Neural cell (in vitro differentiated cells): ENCODE data around the gene SRRM5. TPM values are rescaled to one million over a fixed set of nuclear protein-coding genes. Genes with fewer than 3 reads are reported as not detected.
A peak's percentile ranks its signal among the peaks of the same experiment; 100 is the strongest.

Experiments
- H2AFZ ChIP-seq: fragments of 200-600, 300-800 bp; sonication (generic), shearing (Covaris generic); 2 replicates; pipeline ENCODE4 v1.6.0; 2014; ENCODE audit warnings: low read depth, mild to moderate bottlenecking, antibody characterized with exemption, low read length, moderate library complexity
- H3F3A ChIP-seq: fragments of 200-600 bp; shearing (Covaris generic); 2 replicates; pipeline ENCODE4 v1.6.1; 2016; ENCODE audit warnings: mild to moderate bottlenecking, moderate library complexity, mixed read lengths, antibody characterized with exemption, low read length; ENCODE audit not compliant: insufficient read depth, poor library complexity, severe bottlenecking
- H3K27ac ChIP-seq: fragments of 200-600, 300-800 bp; sonication (generic), shearing (Covaris generic); 2 replicates; pipeline ENCODE4 v1.5.1; 2014; ENCODE audit warnings: mild to moderate bottlenecking, low read length, moderate library complexity
- H3K27me3 ChIP-seq: fragments of 300-800, 200-600 bp; sonication (generic), shearing (Covaris generic); 2 replicates; pipeline ENCODE4 v1.6.0; 2014; ENCODE audit warnings: mild to moderate bottlenecking, low read depth, low read length, moderate library complexity; ENCODE audit not compliant: insufficient read depth
- H3K36me3 ChIP-seq: fragments of 300-800, 200-600 bp; sonication (generic), shearing (Covaris generic); 2 replicates; pipeline ENCODE4 v1.5.1; 2014; ENCODE audit warnings: mild to moderate bottlenecking, antibody characterized with exemption, low read length, moderate library complexity; ENCODE audit not compliant: insufficient read depth
- H3K4me2 ChIP-seq: fragments of 300-800, 200-600 bp; sonication (generic), shearing (Covaris generic); 2 replicates; pipeline ENCODE4 v1.6.0; 2014; ENCODE audit warnings: mild to moderate bottlenecking, low read length
- H3K4me3 ChIP-seq: fragments of 300-800, 200-600 bp; sonication (generic), shearing (Covaris generic); 2 replicates; pipeline ENCODE4 v1.5.1; 2014; ENCODE audit warnings: mild to moderate bottlenecking, low read length, moderate library complexity
- H3K79me2 ChIP-seq: fragments of 200-600 bp; shearing (Covaris generic); replicated peaks from 2 replicates; pipeline ENCODE4 v1.6.0; 2014; ENCODE audit warnings: mild to moderate bottlenecking, low read length, moderate library complexity; ENCODE audit not compliant: insufficient read depth
- H3K9ac ChIP-seq: fragments of 300-800, 200-600 bp; sonication (generic), shearing (Covaris generic); 2 replicates; pipeline ENCODE4 v1.6.1; 2016; ENCODE audit warnings: mild to moderate bottlenecking, low read length, mixed read lengths
- H3K9me2 ChIP-seq: fragments of 200-600 bp; shearing (Covaris generic); 2 replicates; pipeline ENCODE4 v1.6.1; 2016; ENCODE audit warnings: mild to moderate bottlenecking, low read length, mixed read lengths; ENCODE audit not compliant: insufficient read depth
- H3K9me3 ChIP-seq: fragments of 200-600, 300-800 bp; sonication (generic), shearing (Covaris generic); 2 replicates; pipeline ENCODE4 v1.6.1; 2016; ENCODE audit warnings: mild to moderate bottlenecking, mixed run types, low read length, moderate library complexity, mixed read lengths
- H4K20me1 ChIP-seq: fragments of 200-600 bp; shearing (Covaris generic); 2 replicates; pipeline ENCODE4 v1.6.1; 2016; ENCODE audit warnings: mild to moderate bottlenecking, mixed run types; ENCODE audit not compliant: insufficient read depth
- CTCF ChIP-seq: fragments of 450-650 bp; IDR thresholded peaks from 2 replicates; pipeline ENCODE4 v1.5.1; 2014; ENCODE audit warnings: antibody characterized with exemption, mild to moderate bottlenecking, moderate library complexity; ENCODE audit not compliant: poor library complexity, severe bottlenecking
- EP300 ChIP-seq: fragments of 450-650 bp; conservative IDR thresholded peaks from 2 replicates; pipeline ENCODE4 v1.6.1; 2014; ENCODE audit warnings: antibody characterized with exemption, mild to moderate bottlenecking, moderate library complexity; ENCODE audit not compliant: poor library complexity, severe bottlenecking
- EZH2 ChIP-seq: fragments of 200-600, 300-800 bp; shearing (Covaris generic), sonication (generic); IDR thresholded peaks from 2 replicates; pipeline ENCODE4 v1.6.1; 2014; ENCODE audit warnings: antibody characterized with exemption, low read length, borderline replicate concordance, mild to moderate bottlenecking; ENCODE audit not compliant: insufficient read depth, poor library complexity, severe bottlenecking
- MXI1 ChIP-seq: fragments of 450-650 bp; conservative IDR thresholded peaks from 2 replicates; pipeline ENCODE4 v1.6.1; 2014; ENCODE audit warnings: antibody characterized with exemption, mild to moderate bottlenecking; ENCODE audit not compliant: poor library complexity, severe bottlenecking
- POLR2AphosphoS5 ChIP-seq: IDR thresholded peaks from 2 replicates; pipeline ENCODE4 v1.6.1; 2012
- RAD21 ChIP-seq: fragments of 450-650 bp; conservative IDR thresholded peaks from 2 replicates; pipeline ENCODE4 v1.6.1; 2014; ENCODE audit warnings: antibody characterized with exemption, mild to moderate bottlenecking, moderate library complexity
- REST ChIP-seq: IDR thresholded peaks from 2 replicates; pipeline ENCODE4 v1.6.1; 2012; ENCODE audit warnings: borderline replicate concordance
- SMC3 ChIP-seq: fragments of 450-650 bp; conservative IDR thresholded peaks from 2 replicates; pipeline ENCODE4 v1.6.1; 2014; ENCODE audit warnings: antibody characterized with exemption, mild to moderate bottlenecking, moderate library complexity; ENCODE audit not compliant: poor library complexity
- TAF1 ChIP-seq: IDR thresholded peaks from 2 replicates; pipeline ENCODE4 v1.6.1; 2012; ENCODE audit warnings: low read depth
- polyA plus RNA-seq: library from polyadenylated mRNA; depleted of rRNA; stranded (reverse); fragments of >200 nt; gene quantifications from 2 replicates; pipeline ENCODE4 v1.2.3, GENCODE V29; 2014

SRRM5 gene
- polyA plus RNA-seq, 1 donor from 2014 or later = not detected

- Histone ChIP-seq H2AFZ (peak overlapping the region; percentile 52), H3K4me3 (peak overlapping the region; percentile 99), H3K9ac (peak overlapping the region; percentile 66)
Measured at GRCh38 chr19:43575955-43576878, 35.7 kb upstream of the SRRM5 start.

GRCh38 chr19:43578787-43579186, 33.1 kb upstream of the SRRM5 start:
- no peaks in the 10 kb centered on the region for H3K9me3 ChIP-seq
- no peaks in the 10 kb centered on the region for H3F3A ChIP-seq
- no peak overlapping the region for H3K4me3 ChIP-seq
- no peak overlapping the region for H2AFZ ChIP-seq
- H3K36me3 ChIP-seq = no peaks in the 10 kb centered on the region
- H3K27ac ChIP-seq = no peak overlapping the region
- no peaks in the 10 kb centered on the region for H3K9me2 ChIP-seq
- H4K20me1 ChIP-seq = no peaks in the 10 kb centered on the region
- no peak overlapping the region for H3K9ac ChIP-seq
- peaks cover 11% of the 10 kb centered on the region for H3K79me2 ChIP-seq
- H3K4me2 ChIP-seq = no peak overlapping the region
- TF ChIP-seq MXI1 (no peak), POLR2AphosphoS5 (no peak), RAD21 (no peak), TAF1 (no peak), REST (no peak), EZH2 (no peak), EP300 (no peak), CTCF (no peak), SMC3 (no peak)
- H3K27me3 ChIP-seq = no peaks in the 10 kb centered on the region

More at GRCh38 chr19:43575955-43576878, 35.7 kb upstream of the SRRM5 start:
- H4K20me1 ChIP-seq = no peaks in the 10 kb centered on the region
- H3K27me3 ChIP-seq = no peaks in the 10 kb centered on the region
- H3F3A ChIP-seq = no peaks in the 10 kb centered on the region
- TF ChIP-seq EZH2 = no peak
- no peak for TF ChIP-seq TAF1
- TF ChIP-seq RAD21 = no peak
- H3K4me2 ChIP-seq = no peak overlapping the region
- H3K36me3 ChIP-seq = no peaks in the 10 kb centered on the region
- H3K9me2 ChIP-seq = no peaks in the 10 kb centered on the region
- peaks cover 15% of the 10 kb centered on the region for H3K79me2 ChIP-seq
- H3K27ac ChIP-seq = peak overlapping the region; percentile 94
- no peaks in the 10 kb centered on the region for H3K9me3 ChIP-seq
